ENCODE measurements around the gene CDC6.

CDC6 gene

GRCh38 chr17:40322358-40323315, 35.0 kb downstream of the CDC6 start:
- Histone ChIP-seq H3K36me3 (ENCODE audit: control insufficient read depth in 2 of 2, insufficient read depth in 1 of 2, low read length in 2 of 2) (no peaks in the 10 kb centered on the region), H3K4me3 (ENCODE audit: low read depth, low read length) (no peak overlapping the region), H3K27ac (ENCODE audit: extremely low read depth, low read depth, low read length) (peak overlapping the region; percentile 61), H3K4me1 (ENCODE audit: control insufficient read depth, insufficient read depth, low read length) (peaks cover 34% of the 10 kb centered on the region), H3K9me3 (ENCODE audit: control insufficient read depth, insufficient read depth, low read depth, low read length) (no peaks in the 10 kb centered on the region)
- ChIA-PET CTCF (interaction anchor here (0.6 to 1.5 kb wide), 6 partner anchors 8 to 237 kb away, joined by 3 to 4 read pairs (median 3); no protein-coding TSS in a partner anchor), POLR2A (interaction anchor here (0.6 to 1.6 kb wide), 2 partner anchors 12 to 40 kb away, joined by 3 to 5 read pairs; no protein-coding TSS in a partner anchor)
- peak; percentile 58 for TF ChIP-seq ZNF629 (tag by site-specific recombination; IDR thresholded peaks at IDR 0.05)
- peak; percentile 93 for TF ChIP-seq PRDM10 (tag by site-specific recombination; IDR thresholded peaks at IDR 0.05)
- TF ChIP-seq KLF17 (tag by site-specific recombination; IDR thresholded peaks at IDR 0.05): 0 out of 2 replicates have a peak, but pooled peaks have one; percentile 22
- peak; percentile 64 for TF ChIP-seq ZBTB7A (tag by site-specific recombination; IDR thresholded peaks at IDR 0.05; ENCODE audit: low read depth)
- peak; percentile 45; the same call in 1 of the 2 replicates for TF ChIP-seq ZIC2 (tag by site-specific recombination; IDR thresholded peaks at IDR 0.05)
- TF ChIP-seq SP2 (tag by site-specific recombination; IDR thresholded peaks at IDR 0.05): peak; percentile 66
- no peak for TF ChIP-seq ZNF223 (tag by site-specific recombination; IDR thresholded peaks at IDR 0.05)
- TF ChIP-seq ZBTB10 (tag by site-specific recombination; IDR thresholded peaks at IDR 0.05): peak; percentile 93
- peak; percentile 87 for TF ChIP-seq ZNF335 (tag by site-specific recombination; conservative IDR thresholded peaks at IDR 0.05)
- TF ChIP-seq ZNF426 (tag by site-specific recombination; IDR thresholded peaks at IDR 0.05): no peak
- TF ChIP-seq SCRT1 (tag by site-specific recombination; IDR thresholded peaks at IDR 0.05; ENCODE audit: borderline replicate concordance): no peak
- peak; percentile 83 for TF ChIP-seq ZNF518A (tag by site-specific recombination; conservative IDR thresholded peaks at IDR 0.05; ENCODE audit: low read depth)
- TF ChIP-seq ZNF341 (tag by site-specific recombination; IDR thresholded peaks at IDR 0.05; ENCODE audit: low read depth): 0 out of 2 replicates have a peak, but pooled peaks have one; percentile 22
- 0 out of 2 replicates have a peak, but pooled peaks have one; percentile 22 for TF ChIP-seq ZBTB8A (tag by site-specific recombination; IDR thresholded peaks at IDR 0.05)
- TF ChIP-seq KLF16 (tag by site-specific recombination; IDR thresholded peaks at IDR 0.05): peak; percentile 55; the same call in 1 of the 2 replicates
- 0 out of 2 replicates have a peak, but pooled peaks have one; percentile 25 for TF ChIP-seq ZFHX2 (tag by site-specific recombination; conservative IDR thresholded peaks at IDR 0.05)
- TF ChIP-seq ZNF280D (tag by site-specific recombination; IDR thresholded peaks at IDR 0.05): no peak
- TF ChIP-seq ZSCAN16 (tag by site-specific recombination; IDR thresholded peaks at IDR 0.05): 0 out of 2 replicates have a peak, but pooled peaks have one; percentile 11
- no peak for TF ChIP-seq ZNF132 (tag by site-specific recombination; IDR thresholded peaks at IDR 0.05; ENCODE audit: borderline replicate concordance)

Data from HEK293 (cell line).